ENCODE data around the gene AOC3. TPM values are rescaled to one million over a fixed set of nuclear protein-coding genes. Genes with fewer than 3 reads are reported as not detected.
"Not testable (repeated sequence)": the region's sequence is repeated elsewhere in the genome, so short reads cannot be mapped to it uniquely, and the experiment has no call there.

Gene AOC3
- total RNA-seq, 3 donors from 2014 or later: 2.1 to 2.6 (median 2.2) TPM

- peaks cover 7% of the 10 kb centered on the region for H3K36me3 Mint-ChIP-seq (ENCODE audit: insufficient read depth)
- no peak for ATAC-seq
- H3K27me3 Mint-ChIP-seq (ENCODE audit: low read depth): no peaks in the 10 kb centered on the region
- peaks cover 11% of the 10 kb centered on the region for H3K4me1 Mint-ChIP-seq (ENCODE audit: low read depth)
- DNase-seq: no peak
- H3K4me3 Mint-ChIP-seq: no peak overlapping the region
- H3K9me3 Mint-ChIP-seq: no peaks in the 10 kb centered on the region
Observed at GRCh38 chr17:42849451-42850181, 1.4 kb upstream of the AOC3 start.

- not testable (repeated sequence) for H3K27me3 Mint-ChIP-seq (ENCODE audit: low read depth); DNase-seq; H3K4me1 Mint-ChIP-seq (ENCODE audit: low read depth)
Observed at GRCh38 chr17:42851371-42852240, 607 bp downstream of the AOC3 start.

GRCh38 chr17:42852351-42852750 is 1.4 kb downstream of the AOC3 start:
- no peak for ATAC-seq
- no peaks in the 10 kb centered on the region for H3K4me1 Mint-ChIP-seq (ENCODE audit: low read depth)
- H3K4me3 Mint-ChIP-seq: no peak overlapping the region
- no peaks in the 10 kb centered on the region for H3K36me3 Mint-ChIP-seq (ENCODE audit: insufficient read depth)
- peaks cover 2% of the 10 kb centered on the region for H3K27me3 Mint-ChIP-seq (ENCODE audit: low read depth)
- no peaks in the 10 kb centered on the region for H3K9me3 Mint-ChIP-seq
- DNase-seq: no peak

More at GRCh38 chr17:42851371-42852240, 607 bp downstream of the AOC3 start:
- H3K9me3 Mint-ChIP-seq; H3K36me3 Mint-ChIP-seq (ENCODE audit: insufficient read depth); H3K4me3 Mint-ChIP-seq; ATAC-seq: not testable (repeated sequence)

- DNase-seq (no peak), ATAC-seq (no peak)
- Mint-ChIP-seq H3K27me3 (ENCODE audit: low read depth) (peaks cover 2% of the 10 kb centered on the region), H3K36me3 (ENCODE audit: insufficient read depth) (no peaks in the 10 kb centered on the region), H3K4me1 (ENCODE audit: low read depth) (no peaks in the 10 kb centered on the region), H3K9me3 (no peaks in the 10 kb centered on the region), H3K4me3 (no peak overlapping the region)
Observed at GRCh38 chr17:42853004-42853403, 2.0 kb downstream of the AOC3 start.

GRCh38 chr17:42853597-42853967 is 2.6 kb downstream of the AOC3 start:
- H3K4me3 Mint-ChIP-seq: no peak overlapping the region
- H3K36me3 Mint-ChIP-seq (ENCODE audit: insufficient read depth): no peaks in the 10 kb centered on the region
- peaks cover 2% of the 10 kb centered on the region for H3K27me3 Mint-ChIP-seq (ENCODE audit: low read depth)
- DNase-seq (no peak), ATAC-seq (no peak)
- H3K9me3 Mint-ChIP-seq: no peaks in the 10 kb centered on the region
- H3K4me1 Mint-ChIP-seq (ENCODE audit: low read depth): no peaks in the 10 kb centered on the region

- no peak for ATAC-seq
- H3K4me1 Mint-ChIP-seq (ENCODE audit: low read depth): no peaks in the 10 kb centered on the region
- peaks cover 2% of the 10 kb centered on the region for H3K27me3 Mint-ChIP-seq (ENCODE audit: low read depth)
Observed at GRCh38 chr17:42853968-42854790, 3.2 kb downstream of the AOC3 start.

GRCh38 chr17:42855048-42855596 is 4.1 kb downstream of the AOC3 start:
- DNase-seq: no peak
- no peaks in the 10 kb centered on the region for H3K4me1 Mint-ChIP-seq (ENCODE audit: low read depth)
- peaks cover 2% of the 10 kb centered on the region for H3K27me3 Mint-ChIP-seq (ENCODE audit: low read depth)
- no peaks in the 10 kb centered on the region for H3K36me3 Mint-ChIP-seq (ENCODE audit: insufficient read depth)
- H3K4me3 Mint-ChIP-seq: no peak overlapping the region
- H3K9me3 Mint-ChIP-seq: no peaks in the 10 kb centered on the region
- no peak for ATAC-seq

More at GRCh38 chr17:42853968-42854790, 3.2 kb downstream of the AOC3 start:
- H3K36me3 Mint-ChIP-seq (ENCODE audit: insufficient read depth): no peaks in the 10 kb centered on the region
- H3K4me3 Mint-ChIP-seq: no peak overlapping the region
- DNase-seq: no peak
- H3K9me3 Mint-ChIP-seq: no peaks in the 10 kb centered on the region

GRCh38 chr17:42856093-42856492 is 5.1 kb downstream of the AOC3 start:
- not testable (repeated sequence) for H3K4me3 Mint-ChIP-seq; H3K9me3 Mint-ChIP-seq; DNase-seq; H3K27me3 Mint-ChIP-seq (ENCODE audit: low read depth); ATAC-seq; H3K36me3 Mint-ChIP-seq (ENCODE audit: insufficient read depth); H3K4me1 Mint-ChIP-seq (ENCODE audit: low read depth)

- not testable (repeated sequence) for H3K4me3 Mint-ChIP-seq; H3K4me1 Mint-ChIP-seq (ENCODE audit: low read depth); H3K9me3 Mint-ChIP-seq; H3K27me3 Mint-ChIP-seq (ENCODE audit: low read depth); H3K36me3 Mint-ChIP-seq (ENCODE audit: insufficient read depth); DNase-seq; ATAC-seq
Observed at GRCh38 chr17:42856516-42856915, 5.5 kb downstream of the AOC3 start.

GRCh38 chr17:42857389-42857788 is 6.4 kb downstream of the AOC3 start:
- Mint-ChIP-seq H3K36me3 (ENCODE audit: insufficient read depth) (no peaks in the 10 kb centered on the region), H3K9me3 (no peaks in the 10 kb centered on the region), H3K27me3 (ENCODE audit: low read depth) (peaks cover 2% of the 10 kb centered on the region), H3K4me1 (ENCODE audit: low read depth) (no peaks in the 10 kb centered on the region), H3K4me3 (no peak overlapping the region)
- ATAC-seq (no peak), DNase-seq (no peak)

GRCh38 chr17:42865638-42866094 is 14.7 kb downstream of the AOC3 start:
- Mint-ChIP-seq H3K27me3 (ENCODE audit: low read depth) (peaks cover 27% of the 10 kb centered on the region), H3K4me1 (ENCODE audit: low read depth) (no peaks in the 10 kb centered on the region), H3K36me3 (ENCODE audit: insufficient read depth) (no peaks in the 10 kb centered on the region)

GRCh38 chr17:42866216-42866615 is 15.2 kb downstream of the AOC3 start:
- Mint-ChIP-seq H3K27me3 (ENCODE audit: low read depth) (peaks cover 30% of the 10 kb centered on the region), H3K4me3 (no peak overlapping the region), H3K4me1 (ENCODE audit: low read depth) (no peaks in the 10 kb centered on the region), H3K9me3 (no peaks in the 10 kb centered on the region), H3K36me3 (ENCODE audit: insufficient read depth) (no peaks in the 10 kb centered on the region)
- DNase-seq: no peak
- no peak for ATAC-seq

More at GRCh38 chr17:42865638-42866094, 14.7 kb downstream of the AOC3 start:
- H3K4me3 Mint-ChIP-seq: no peak overlapping the region
- H3K9me3 Mint-ChIP-seq: no peaks in the 10 kb centered on the region
- DNase-seq: no peak
- no peak for ATAC-seq

GRCh38 chr17:42866631-42867575 is 15.9 kb downstream of the AOC3 start:
- DNase-seq (no peak), ATAC-seq (no peak)
- H3K4me1 Mint-ChIP-seq (ENCODE audit: low read depth): no peaks in the 10 kb centered on the region
- H3K9me3 Mint-ChIP-seq: no peaks in the 10 kb centered on the region
- H3K27me3 Mint-ChIP-seq (ENCODE audit: low read depth): peaks cover 35% of the 10 kb centered on the region
- no peak overlapping the region for H3K4me3 Mint-ChIP-seq
- no peaks in the 10 kb centered on the region for H3K36me3 Mint-ChIP-seq (ENCODE audit: insufficient read depth)
